Right lobe of liver (tissue), 6 donors: ENCODE data around the gene DAPK2. TPM values are rescaled to one million over a fixed set of nuclear protein-coding genes. Genes with fewer than 3 reads are reported as not detected.
A peak's percentile ranks its signal among the peaks of the same experiment; 100 is the strongest.

ENCODE experiments used
- ATAC-seq, 4 donors: fragments of 200-7000 bp; cut with Tn5 transposase; one replicate each; pipeline ENCODE4 v1.9.1; 2020; ENCODE audit warnings: mild to moderate bottlenecking in 4 of 4, moderate library complexity in 4 of 4
- DNase-seq, 3 donors: peaks; one replicate each; pipeline ENCODE4 v3.0.0-alpha.2; 2020
- H3K27ac ChIP-seq, 3 donors: fragments of 200-600 bp; one replicate each; pipeline ENCODE4 v1.8.0; 2022
- H3K27me3 ChIP-seq, 2 donors: fragments of 200-600 bp; one replicate each; pipeline ENCODE4 v1.8.0; 2022
- H3K36me3 ChIP-seq, 4 donors: fragments of 200-600 bp; sonication (generic) in 1 of 4; one replicate each; pipeline versions ENCODE4 v1.5.1 to v1.8.0; 2017 to 2022; ENCODE audit warnings: control low read depth in 1 of 4
- H3K4me1 ChIP-seq, 4 donors: fragments of 200-600 bp; sonication (generic) in 1 of 4; one replicate each; pipeline versions ENCODE4 v1.5.1 to v1.8.0; 2017 to 2022; ENCODE audit warnings: control low read depth in 1 of 4
- H3K4me3 ChIP-seq, 3 donors: fragments of 200-600 bp; one replicate each; pipeline ENCODE4 v1.8.0; 2022
- H3K9me3 ChIP-seq, 4 donors: fragments of 200-600 bp; sonication (generic) in 1 of 4; one replicate each; pipeline versions ENCODE4 v1.5.1 to v1.8.0; 2017 to 2022; ENCODE audit warnings: control low read depth in 1 of 4
- CTCF ChIP-seq, 4 donors: fragments of 200-600 bp in 3 of 4; fragments of 450-650 bp in 1 of 4; IDR thresholded peaks; one replicate each; pipeline versions ENCODE4 v1.5.1 to v1.8.0; 2016 to 2022; ENCODE audit warnings: antibody characterized with exemption in 4 of 4, mild to moderate bottlenecking in 2 of 4
- POLR2A ChIP-seq: fragments of 450-650 bp; IDR thresholded peaks from one replicate; pipeline ENCODE4 v1.6.1; 2017; ENCODE audit warnings: antibody characterized with exemption, mild to moderate bottlenecking
- WGBS: methylation state at CpG from one replicate; pipeline ENCODE4 v1.1.6; 2018; ENCODE audit warnings: low coverage, low lambda C conversion rate; ENCODE audit not compliant: insufficient coverage; ENCODE audit errors: missing lambda C conversion rate; 5-methylcytosine and 5-hydroxymethylcytosine counted together
- intact Hi-C, 2 donors: fragments of 100-400 bp; cut with DNase I; formaldehyde crosslinking; loops; one replicate each; pipeline versions ENCODE4 v1.11.2 to v1.14.1; 2022
- total RNA-seq, 6 experiments: library from RNA; depleted of rRNA in 2 of 6; stranded (reverse); fragments of >200 nt in 2 of 6; fragmentation: NEBNext Ultra II Directional in 3 of 6; extraction: Animal tissue kit (Norgen Biotek cat#: 25700) in 3 of 6; gene quantifications; one replicate each; pipeline versions ENCODE4 v1.1.0 to v1.2.4, GENCODE V29; 2016 to 2023
- donor health status: DM: no; HTN: yes; CAD: no.
- donor health status: DM: no; HTN: no; CAD: no.
- donor health status: DM: no; HTN: no; CAD: no.
- donor health status: DM: no; HTN: yes; CAD: no.
- donor health status: DM: no; HTN: yes; CAD: no.

The DAPK2 gene
- total RNA-seq, 6 experiments from 2014 or later = 1.5 to 11.5 (median 4.7) TPM

GRCh38 chr15:64044300-64045100 is 1.8 kb downstream of the DAPK2 start:
- Histone ChIP-seq H3K4me3 (no peak overlapping the region), H3K4me1 (peaks cover 0 to 7% (median 0%) of the 10 kb centered on the region in 4 donors), H3K36me3 (no peaks in the 10 kb centered on the region), H3K27ac (no peak overlapping the region), H3K27me3 (no peaks in the 10 kb centered on the region), H3K9me3 (no peaks in the 10 kb centered on the region)
- 66% methylated on average over 6 of the region's 7 CpGs for WGBS
- ATAC-seq (no peak), DNase-seq (no peak)
- no peak for TF ChIP-seq CTCF (IDR thresholded peaks at IDR 0.05)
- no peak for TF ChIP-seq POLR2A
- intact Hi-C loops = loop anchor here in 1 of 2 donors (5.0 kb wide), 1 partner anchor 97 kb away; no protein-coding TSS in a partner anchor

- Histone ChIP-seq H3K4me3 (no peak overlapping the region), H3K4me1 (no peaks in the 10 kb centered on the region), H3K27ac (no peak overlapping the region), H3K36me3 (no peaks in the 10 kb centered on the region), H3K27me3 (no peaks in the 10 kb centered on the region), H3K9me3 (no peaks in the 10 kb centered on the region)
- no peak for TF ChIP-seq CTCF (IDR thresholded peaks at IDR 0.05)
- TF ChIP-seq POLR2A = no peak
- 84% methylated on average over 4 of the region's 4 CpGs for WGBS
- ATAC-seq (no peak), DNase-seq (no peak)
- intact Hi-C loops = no loop called here
These were observed 7.2 kb downstream of the DAPK2 start for GRCh38 chr15:64038878-64039610.

- intact Hi-C loops = no loop called here
- Histone ChIP-seq H3K4me1 (no peaks in the 10 kb centered on the region), H3K4me3 (no peak overlapping the region), H3K27me3 (no peaks in the 10 kb centered on the region), H3K27ac (no peak overlapping the region), H3K36me3 (no peaks in the 10 kb centered on the region), H3K9me3 (no peaks in the 10 kb centered on the region)
- WGBS = 45% methylated on average over 2 of the region's 2 CpGs
- TF ChIP-seq POLR2A (no peak), CTCF (IDR thresholded peaks at IDR 0.05) (no peak)
- ATAC-seq (no peak), DNase-seq (no peak)
These were observed 8.3 kb downstream of the DAPK2 start for GRCh38 chr15:64037966-64038365.

- intact Hi-C loops = no loop called here
- peak; percentile 20 to 42 (median 34) for ATAC-seq
- 60% methylated on average over 1 of the region's 3 CpGs for WGBS
These were observed 9.2 kb downstream of the DAPK2 start for GRCh38 chr15:64037116-64037515.

More at GRCh38 chr15:64037116-64037515, 9.2 kb downstream of the DAPK2 start:
- no peak for DNase-seq
- TF ChIP-seq POLR2A (no peak), CTCF (IDR thresholded peaks at IDR 0.05) (no peak)
- Histone ChIP-seq H3K36me3 (no peaks in the 10 kb centered on the region), H3K9me3 (no peaks in the 10 kb centered on the region), H3K27me3 (no peaks in the 10 kb centered on the region), H3K4me3 (no peak overlapping the region), H3K4me1 (no peaks in the 10 kb centered on the region), H3K27ac (no peak overlapping the region)
